ENCODE measurements around the gene MAX. TPM values are rescaled to one million over a fixed set of nuclear protein-coding genes. Genes with fewer than 3 reads are reported as not detected.

MAX gene
- total and polyA plus RNA-seq, 2 of the 8 experiments (the other 6 are each of a cell fraction or from before 2014, with no cell fraction given): 36.9 to 65.1 TPM

- ChIA-PET CTCF (ENCODE audit: partially characterized antibody) (interaction anchor here (0.5 to 1.8 kb wide), 3 partner anchors 25 to 1286 kb away, joined by 3 to 4 read pairs (median 3); no protein-coding TSS in a partner anchor), POLR2A (ENCODE audit: partially characterized antibody) (interaction anchor here (0.7 kb wide), 1 partner anchor 17 kb away, joined by 3 read pairs; no protein-coding TSS in a partner anchor)
- Histone ChIP-seq H3K23me2 (ENCODE audit: low read depth, low read length) (no peaks in the 10 kb centered on the region), H3K23ac (ENCODE audit: insufficient read length) (no peak overlapping the region), H3K4me3 (ENCODE audit: extremely low read depth in 1 of 4, insufficient read depth in 2 of 4, low read depth in 3 of 4, low read length in 4 of 4) (no peak overlapping the region), H3K79me1 (ENCODE audit: low read depth, low read length) (peaks cover 7% of the 10 kb centered on the region; the same call in 1 of the 2 replicates), H2AFZ (ENCODE audit: low read length) (no peak overlapping the region), H3K18ac (ENCODE audit: extremely low read depth, low read length) (no peak overlapping the region), H3K4me2 (ENCODE audit: insufficient read depth in 1 of 2, low read depth in 2 of 2, low read length in 2 of 2) (no peak overlapping the region), H4K8ac (ENCODE audit: extremely low read depth, insufficient read depth, low read length) (no peak overlapping the region), H2AK5ac (ENCODE audit: low read depth, low read length) (no peak overlapping the region), H2BK12ac (ENCODE audit: low read depth, low read length) (no peak overlapping the region), H2BK120ac (replicated peaks; ENCODE audit: low read depth, low read length) (no peak overlapping the region), H3K27me3 (replicated peaks in 1 of 4; ENCODE audit: control insufficient read depth in 3 of 4, extremely low read depth in 1 of 4, insufficient read depth in 3 of 4, low read length in 3 of 4) (no peaks in the 10 kb centered on the region), H2BK20ac (ENCODE audit: low read length) (no peak overlapping the region), H3K4me1 (replicated peaks in 1 of 4; ENCODE audit: control insufficient read depth in 3 of 4, insufficient read depth in 4 of 4, low read length in 3 of 4) (no peaks in the 10 kb centered on the region), H3K14ac (ENCODE audit: insufficient read length) (no peak overlapping the region), H3K36me3 (ENCODE audit: control insufficient read depth in 2 of 4, insufficient read depth in 4 of 4, low read length in 3 of 4) (peaks cover 5 to 25% (median 17%) of the 10 kb centered on the region in 4 experiments; a peak in 7 of 8 replicates), H4K20me1 (replicated peaks in 1 of 2; ENCODE audit: control insufficient read depth in 1 of 2, insufficient read depth in 2 of 2, low read length in 2 of 2) (peaks cover 5 to 10% of the 10 kb centered on the region in 2 experiments), H2BK15ac (ENCODE audit: low read length) (no peak overlapping the region), H3K79me2 (ENCODE audit: control insufficient read depth in 1 of 2, insufficient read depth in 2 of 2, low read length in 2 of 2) (no peaks in the 10 kb centered on the region), H3K56ac (replicated peaks; ENCODE audit: insufficient read length, low read depth, low read length) (no peak overlapping the region), H3K9ac (replicated peaks in 1 of 4; ENCODE audit: extremely low read depth in 1 of 4, low read depth in 3 of 4, low read length in 3 of 4) (no peak overlapping the region), H4K5ac (ENCODE audit: insufficient read length, low read depth, low read length) (no peak overlapping the region), H3K9me3 (ENCODE audit: insufficient read depth in 2 of 2, low read depth in 1 of 2, low read length in 1 of 2) (no peaks in the 10 kb centered on the region), H4K91ac (replicated peaks; ENCODE audit: insufficient read length, low read length) (no peak overlapping the region), H3K27ac (ENCODE audit: low read depth, low read length) (no peak overlapping the region), H3K4ac (replicated peaks; ENCODE audit: insufficient read length, low read depth, low read length) (no peak overlapping the region), H2BK5ac (ENCODE audit: low read depth, low read length) (no peak overlapping the region)
- 82% methylated on average over 1 of the region's 1 CpG; no CpG with 5 or more reads in 1 of the 2 experiments for WGBS, 2 experiments (ENCODE audit: extremely low coverage in 1 of 2, insufficient coverage in 1 of 2, insufficient read length in 1 of 2, insufficient replicate concordance in 2 of 2, low coverage in 1 of 2, low lambda C conversion rate in 2 of 2, missing lambda C conversion rate in 1 of 2)
- TF ChIP-seq HDAC2 (IDR thresholded peaks at IDR 0.05; ENCODE audit: borderline replicate concordance in 1 of 2, low read depth in 2 of 2, low read length in 2 of 2): no peak
- TF ChIP-seq JUN (IDR thresholded peaks at IDR 0.05; ENCODE audit: low read depth, low read length): no peak
- TF ChIP-seq TAF1 (IDR thresholded peaks at IDR 0.05; ENCODE audit: low read depth, low read length): no peak
- no peak for TF ChIP-seq CHD1 (IDR thresholded peaks at IDR 0.05; ENCODE audit: low read depth, low read length)
- no peak for TF ChIP-seq MAX (IDR thresholded peaks at IDR 0.05)
- TF ChIP-seq SRF (IDR thresholded peaks at IDR 0.05; ENCODE audit: low read depth, low read length): no peak
- TF ChIP-seq KDM5A (IDR thresholded peaks at IDR 0.05; ENCODE audit: low read length): no peak
- FAIRE-seq (no peak), DNase-seq (ENCODE audit: low read depth in 1 of 2, low spot score in 2 of 2) (no peak)
Observed at GRCh38 chr14:65072937-65073336, 29.4 kb downstream of the MAX start.
